Peyer's patch (tissue), 4 donors: Measurements from ENCODE around the gene SSTR5. TPM values are rescaled to one million over a fixed set of nuclear protein-coding genes. Genes with fewer than 3 reads are reported as not detected.
"Not testable (repeated sequence)": the region's sequence is repeated elsewhere in the genome, so short reads cannot be mapped to it uniquely, and the experiment has no call there.

Experiments used
- DNase-seq, 3 donors: peaks; one replicate each; pipeline ENCODE4 v3.0.0-alpha.2; 2017 to 2019
- H3K27ac ChIP-seq, 4 donors: fragments of 200-600 bp; sonication (generic); one replicate each; pipeline ENCODE4 v1.5.1; 2016 to 2019
- H3K27me3 ChIP-seq, 2 donors: fragments of 200-600 bp; sonication (generic); one replicate each; pipeline ENCODE4 v1.5.1; 2019
- H3K36me3 ChIP-seq, 3 donors: fragments of 200-600 bp; sonication (generic); one replicate each; pipeline ENCODE4 v1.5.1; 2016 to 2019
- H3K4me1 ChIP-seq, 4 donors: fragments of 200-600 bp; sonication (generic); one replicate each; pipeline ENCODE4 v1.5.1; 2016 to 2019
- H3K4me3 ChIP-seq, 4 donors: fragments of 200-600 bp; sonication (generic); 1 replicate in 3 of 4; 2 replicates in 1 of 4; pipeline ENCODE4 v1.5.1; 2016 to 2019; ENCODE audit warnings: mild to moderate bottlenecking in 1 of 4
- H3K9me3 ChIP-seq, 4 donors: fragments of 200-600 bp; sonication (generic); one replicate each; pipeline ENCODE4 v1.5.1; 2016 to 2019; ENCODE audit warnings: mild to moderate bottlenecking in 1 of 4
- CTCF ChIP-seq, 6 experiments: fragments of 450-650 bp in 4 of 6; fragments of 200-600 bp in 2 of 6; sonication (generic) in 1 of 6; IDR thresholded peaks; one replicate each; pipeline ENCODE4 v1.5.1; 2017 to 2019; ENCODE audit warnings: antibody characterized with exemption in 6 of 6, mild to moderate bottlenecking in 3 of 6, moderate library complexity in 1 of 6
- POLR2A ChIP-seq, 2 donors: fragments of 450-650 bp; IDR thresholded peaks; one replicate each; pipeline ENCODE4 v1.5.1; 2017; ENCODE audit warnings: antibody characterized with exemption in 2 of 2, mild to moderate bottlenecking in 2 of 2, moderate library complexity in 2 of 2
- total RNA-seq, 4 donors: library from RNA; depleted of rRNA; stranded (reverse); fragments of >200 nt; gene quantifications; one replicate each; pipeline ENCODE4 v1.1.0, GENCODE V29; 2016

SSTR5 gene
- total RNA-seq, 4 donors from 2014 or later, result 1.5 to 2.1 TPM; not detected in 2

GRCh38 chr16:1082266-1082951 is 9.9 kb downstream of the SSTR5 start:
- TF ChIP-seq CTCF (IDR thresholded peaks at IDR 0.05), result no peak

GRCh38 chr16:1082952-1083675 is 10.6 kb downstream of the SSTR5 start:
- Histone ChIP-seq H3K4me3 (no peak overlapping the region), H3K27me3 (peaks cover 0 to 4% of the 10 kb centered on the region in 2 donors), H3K36me3 (no peaks in the 10 kb centered on the region), H3K27ac (no peak overlapping the region), H3K9me3 (peaks cover 0 to 19% (median 9%) of the 10 kb centered on the region in 4 donors), H3K4me1 (peaks cover 0 to 3% (median 0%) of the 10 kb centered on the region in 4 donors)
- TF ChIP-seq CTCF (IDR thresholded peaks at IDR 0.05) (no peak), POLR2A (IDR thresholded peaks at IDR 0.05) (no peak)
- no peak for DNase-seq

More at GRCh38 chr16:1082266-1082951, 9.9 kb downstream of the SSTR5 start:
- Histone ChIP-seq H3K4me1 (peaks cover 0 to 7% (median 0%) of the 10 kb centered on the region in 4 donors), H3K9me3 (peaks cover 0 to 19% (median 9%) of the 10 kb centered on the region in 4 donors), H3K4me3 (no peak overlapping the region), H3K27me3 (peaks cover 0 to 7% of the 10 kb centered on the region in 2 donors), H3K27ac (no peak overlapping the region), H3K36me3 (no peaks in the 10 kb centered on the region)
- DNase-seq, result no peak

- Histone ChIP-seq H3K4me1 (peaks cover 0 to 11% (median 4%) of the 10 kb centered on the region in 4 donors), H3K9me3 (peaks cover 0 to 19% (median 9%) of the 10 kb centered on the region in 4 donors), H3K27ac (no peak overlapping the region), H3K27me3 (peaks cover 0 to 4% of the 10 kb centered on the region in 2 donors), H3K4me3 (no peak overlapping the region), H3K36me3 (no peaks in the 10 kb centered on the region)
- DNase-seq, result no peak
- TF ChIP-seq POLR2A (IDR thresholded peaks at IDR 0.05), result no peak
- no peak for TF ChIP-seq CTCF (IDR thresholded peaks at IDR 0.05)
Observed at GRCh38 chr16:1084971-1085370, 12.4 kb downstream of the SSTR5 start.

DNA sequence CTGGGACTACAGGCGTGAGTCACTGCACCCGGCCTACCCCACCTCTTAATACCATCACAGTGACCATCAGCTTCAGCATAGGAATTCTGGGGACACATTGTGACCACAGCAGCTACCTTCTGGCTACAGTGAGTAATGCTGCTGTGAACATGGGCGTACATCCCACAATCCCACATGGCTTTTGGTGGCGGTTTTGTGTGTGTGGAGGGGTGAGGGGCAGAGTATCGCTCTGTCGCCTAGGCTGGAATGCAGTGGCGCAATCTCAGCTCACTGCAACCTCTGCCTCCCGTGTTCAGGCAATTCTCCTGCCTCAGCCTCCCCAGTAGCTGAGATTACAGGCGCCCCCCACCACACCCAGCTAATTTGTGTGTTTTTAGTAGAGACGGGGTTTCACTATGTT is 13.9 kb downstream of the SSTR5 start:
- not testable (repeated sequence) for H3K27me3 ChIP-seq, DNase-seq, H3K36me3 ChIP-seq, H3K27ac ChIP-seq, H3K4me3 ChIP-seq
- H3K9me3 ChIP-seq, result peaks cover 0 to 19% (median 9%) of the 10 kb centered on the region in 4 donors
- H3K4me1 ChIP-seq, result peaks cover 0 to 18% (median 4%) of the 10 kb centered on the region in 4 donors

DNA sequence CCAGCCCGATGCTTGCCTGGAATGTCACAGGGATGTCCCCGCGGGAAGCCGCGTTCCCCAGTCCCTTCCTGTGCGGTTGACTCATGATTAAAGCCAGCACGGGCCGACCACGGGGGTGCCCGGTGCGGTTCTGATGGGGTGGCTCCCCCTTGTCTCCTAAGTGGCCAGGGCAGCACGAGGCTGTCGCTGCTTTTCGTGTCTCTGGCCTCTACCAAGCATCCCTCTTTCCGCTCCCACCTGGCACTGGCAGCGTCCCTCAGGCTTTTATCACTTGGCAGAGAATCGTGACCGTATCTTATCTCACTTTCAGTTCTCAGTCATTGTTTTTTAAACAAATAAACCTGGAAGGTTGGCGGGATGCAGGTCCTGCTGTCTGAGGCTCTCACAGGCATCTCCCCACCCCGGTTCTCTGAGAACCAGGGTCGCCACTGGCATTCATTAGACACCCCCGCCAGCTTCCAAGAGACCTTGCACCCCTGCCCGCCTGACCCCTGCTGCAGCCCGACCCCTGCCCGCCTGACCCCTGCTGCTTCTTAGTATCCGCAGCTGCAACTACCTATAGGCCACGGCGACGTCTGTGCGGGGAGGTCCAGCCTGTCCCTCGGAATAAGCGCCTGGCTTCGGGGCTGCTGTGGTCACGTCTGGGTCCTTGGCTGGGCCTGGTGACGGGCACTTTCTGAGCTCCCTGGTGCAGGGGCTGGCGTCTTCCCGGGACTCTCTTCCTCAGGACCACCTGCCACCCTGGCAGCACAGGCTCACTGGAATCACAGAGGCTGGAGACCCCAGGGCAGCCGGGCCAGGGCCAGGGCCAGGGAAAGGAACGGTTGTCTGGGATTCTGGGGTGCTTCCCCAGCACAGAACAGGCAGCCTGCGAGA is 16.0 kb downstream of the SSTR5 start:
- H3K4me3 ChIP-seq, result peak overlapping the region in 1 of 4 donors; percentile 61
- no peaks in the 10 kb centered on the region for H3K36me3 ChIP-seq
- no peaks in the 10 kb centered on the region for H3K27me3 ChIP-seq
- DNase-seq, result no peak
- TF ChIP-seq CTCF (IDR thresholded peaks at IDR 0.05), result no peak
- no peak for TF ChIP-seq POLR2A (IDR thresholded peaks at IDR 0.05)
- peaks cover 0 to 19% (median 9%) of the 10 kb centered on the region in 4 donors for H3K9me3 ChIP-seq
- H3K4me1 ChIP-seq, result peaks cover 0 to 18% (median 4%) of the 10 kb centered on the region in 4 donors
- H3K27ac ChIP-seq, result peak overlapping the region in 1 of 4 donors; percentile 93
